AG09319 (cell line): ENCODE results near the gene HELZ.

Source experiments
- DNase-seq: peaks from one replicate; pipeline ENCODE4 v3.0.0-alpha.2; 2010; ENCODE audit warnings: low read depth; ENCODE audit errors: extremely low read depth
- CTCF ChIP-seq: IDR thresholded peaks from 2 replicates; pipeline ENCODE4 v1.5.1; 2011; ENCODE audit warnings: low read depth, mild to moderate bottlenecking, inconsistent platforms, low read length, moderate library complexity

HELZ gene

GRCh38 chr17:67215991-67216421 is 29.0 kb downstream of the HELZ start:
- no peak for DNase-seq
- TF ChIP-seq CTCF = no peak

- DNase-seq = no peak
Measured at GRCh38 chr17:67212714-67213417, 32.1 kb downstream of the HELZ start.

GRCh38 chr17:67212231-67212630 is 32.8 kb downstream of the HELZ start:
- DNase-seq = no peak
- TF ChIP-seq CTCF = no peak

More at GRCh38 chr17:67212714-67213417, 32.1 kb downstream of the HELZ start:
- no peak for TF ChIP-seq CTCF

- DNase-seq = no peak
- no peak for TF ChIP-seq CTCF
Measured at GRCh38 chr17:67211742-67212141, 33.3 kb downstream of the HELZ start.

- TF ChIP-seq CTCF = no peak
- DNase-seq = no peak
Measured at GRCh38 chr17:67210915-67211314, 34.1 kb downstream of the HELZ start.

GRCh38 chr17:67208232-67208631 is 36.8 kb downstream of the HELZ start:
- no peak for DNase-seq
- TF ChIP-seq CTCF = no peak

GRCh38 chr17:67203818-67204217 is 41.2 kb downstream of the HELZ start:
- TF ChIP-seq CTCF = no peak
- DNase-seq = no peak
